HCT116 (cell line): ENCODE data around the gene WASL. TPM values are rescaled to one million over a fixed set of nuclear protein-coding genes. Genes with fewer than 3 reads are reported as not detected.

ENCODE experiments used
- ATAC-seq: fragments of 200-7000 bp; cut with Tn5 transposase; 2 replicates; pipeline ENCODE4 v1.9.1; 2020; ENCODE audit warnings: mild to moderate bottlenecking, moderate library complexity
- BruUV-seq: library from RNA; stranded (reverse); fragments of 400-500 nt; replicated peaks from 2 replicates; lab custom pipeline; 2021; lab: Mats Ljungman, UMichigan
- CTCF ChIA-PET: fragments of 300-600 bp; sonication (Branson Sonifier 250); formaldehyde crosslinking; loops from one replicate; lab custom pipeline; 2021; ENCODE audit warnings: antibody characterized with exemption; lab: Charles Lee
- POLR2A ChIA-PET: fragments of 300-600, 350-600 bp; sonication (Branson Sonifier 250); formaldehyde crosslinking; loops from one replicate; lab custom pipeline; 2021; ENCODE audit warnings: antibody characterized with exemption; lab: Charles Lee
- RAD21 ChIA-PET, 2 experiments: fragments of 300-600 bp; sonication (Branson Sonifier 250); formaldehyde crosslinking; loops; one replicate each; lab custom pipeline; 2023; ENCODE audit warnings: low total read pairs in 2 of 2; ENCODE audit not compliant: uncharacterized antibody in 2 of 2, unreplicated experiment in 2 of 2, low non-redundant PET in 1 of 2; lab: Charles Lee
- DNase-seq: peaks from one replicate; pipeline ENCODE4 v3.0.0-alpha.2; 2010; ENCODE audit warnings: low read depth, low spot score
- H2AFZ ChIP-seq: fragments of 200-600 bp; shearing (Covaris generic), sonication (generic); 2 replicates; pipeline ENCODE4 v1.6.1; 2017; ENCODE audit warnings: low read depth, mixed run types, mixed read lengths, antibody characterized with exemption, low read length; ENCODE audit not compliant: poor library complexity, severe bottlenecking
- H3K27ac ChIP-seq: 2 replicates; pipeline ENCODE4 v1.5.1; 2012; ENCODE audit warnings: low read depth, low read length
- H3K27me3 ChIP-seq: fragments of 200-600 bp; sonication (generic); 2 replicates; pipeline ENCODE4 v1.6.1; 2016; ENCODE audit warnings: mixed run types, low read length, mixed read lengths; ENCODE audit not compliant: insufficient read depth
- H3K36me3 ChIP-seq, 2 experiments: fragments of 200-500 bp in 1 of 2; fragments of 200-600 bp in 1 of 2; sonication (Bioruptor generic) in 1 of 2; sonication (generic) in 1 of 2; 2 replicates each; pipeline versions ENCODE4 v1.5.1 to v1.6.1; 2014 to 2016; ENCODE audit warnings: low read length in 2 of 2, inconsistent platforms in 1 of 2, mixed read lengths in 1 of 2, mixed run types in 1 of 2; ENCODE audit not compliant: insufficient read depth in 2 of 2, control insufficient read depth in 1 of 2
- H3K4me1 ChIP-seq, 2 experiments: fragments of 200-600 bp in 1 of 2; sonication (generic) in 1 of 2; 2 replicates each; pipeline versions ENCODE4 v1.5.1 to v1.6.1; 2012 to 2017; ENCODE audit warnings: low read length in 2 of 2, inconsistent platforms in 1 of 2, mild to moderate bottlenecking in 1 of 2, mixed read lengths in 1 of 2, mixed run types in 1 of 2, moderate library complexity in 1 of 2; ENCODE audit not compliant: insufficient read depth in 2 of 2, control insufficient read depth in 1 of 2
- H3K4me2 ChIP-seq: fragments of 200-600 bp; sonication (generic); 2 replicates; pipeline ENCODE4 v1.6.1; 2017; ENCODE audit warnings: mixed run types, low read length, mixed read lengths
- H3K4me3 ChIP-seq, 2 experiments: fragments of 200-600 bp in 1 of 2; sonication (generic) in 1 of 2; replicated peaks in 1 of 2; 2 replicates each; pipeline ENCODE4 v1.5.1; 2011 to 2016; ENCODE audit warnings: low read length in 2 of 2, control low read depth in 1 of 2, low read depth in 1 of 2, mild to moderate bottlenecking in 1 of 2, mixed read lengths in 1 of 2, mixed run types in 1 of 2
- H3K79me2 ChIP-seq: fragments of 200-600 bp; sonication (generic); 2 replicates; pipeline ENCODE4 v1.6.1; 2017; ENCODE audit warnings: mild to moderate bottlenecking, mixed run types, low read length, moderate library complexity, mixed read lengths; ENCODE audit not compliant: insufficient read depth
- H3K9ac ChIP-seq: fragments of 200-600 bp; sonication (generic); 2 replicates; pipeline ENCODE4 v1.6.1; 2016; ENCODE audit warnings: low read length, mixed read lengths
- H3K9me2 ChIP-seq: fragments of 200-600 bp; sonication (generic), shearing (Covaris generic); 2 replicates; pipeline ENCODE4 v1.6.1; 2017; ENCODE audit warnings: mixed run types, mild to moderate bottlenecking, moderate library complexity; ENCODE audit not compliant: insufficient read depth
- H3K9me3 ChIP-seq, 2 experiments: fragments of 200-500 bp in 1 of 2; fragments of 200-600 bp in 1 of 2; sonication (Bioruptor generic) in 1 of 2; sonication (generic) in 1 of 2; 2 replicates each; pipeline ENCODE4 v1.6.1; 2014 to 2017; ENCODE audit warnings: low read length in 2 of 2, mixed read lengths in 2 of 2, inconsistent platforms in 1 of 2, low read depth in 1 of 2, mild to moderate bottlenecking in 1 of 2, mixed run types in 1 of 2, moderate library complexity in 1 of 2; ENCODE audit not compliant: control insufficient read depth in 1 of 2, insufficient read depth in 1 of 2
- H4K20me1 ChIP-seq: fragments of 200-600 bp; sonication (generic), shearing (Covaris generic); 2 replicates; pipeline ENCODE4 v1.6.1; 2017; ENCODE audit warnings: mixed run types, mild to moderate bottlenecking, moderate library complexity; ENCODE audit not compliant: insufficient read depth
- CBX3 ChIP-seq: IDR thresholded peaks from 2 replicates; pipeline ENCODE4 v1.6.1; 2012; ENCODE audit warnings: low read depth
- CEBPB ChIP-seq: IDR thresholded peaks from 2 replicates; pipeline ENCODE4 v1.6.1; 2012; ENCODE audit warnings: low read depth
- CTCF ChIP-seq, 3 experiments: fragments of 200-600 bp in 1 of 3; sonication (generic) in 1 of 3; IDR thresholded peaks in 2 of 3; conservative IDR thresholded peaks in 1 of 3; 2 replicates each; pipeline ENCODE4 v1.5.1; 2012 to 2017; ENCODE audit warnings: low read depth in 2 of 3, low read length in 2 of 3, antibody characterized with exemption in 1 of 3, borderline replicate concordance in 1 of 3, control low read depth in 1 of 3, mild to moderate bottlenecking in 1 of 3, mixed read lengths in 1 of 3, mixed run types in 1 of 3, moderate library complexity in 1 of 3; ENCODE audit not compliant: insufficient read depth in 1 of 3
- EGR1 ChIP-seq: IDR thresholded peaks from 2 replicates; pipeline ENCODE4 v1.6.1; 2012; ENCODE audit warnings: low read depth
- EZH2 ChIP-seq: fragments of 200-600 bp; sonication (generic); IDR thresholded peaks from 2 replicates; pipeline ENCODE4 v1.6.1; 2017; ENCODE audit warnings: antibody characterized with exemption, mixed run types
- EZH2phosphoT487 ChIP-seq: fragments of 200-600 bp; IDR thresholded peaks from 2 replicates; pipeline ENCODE4 v1.6.1; 2018; ENCODE audit warnings: antibody characterized with exemption, borderline replicate concordance
- FOSL1 ChIP-seq: IDR thresholded peaks from 2 replicates; pipeline ENCODE4 v1.6.1; 2012; ENCODE audit warnings: low read depth
- JUND ChIP-seq: IDR thresholded peaks from 2 replicates; pipeline ENCODE4 v1.6.1; 2012
- POLR2A ChIP-seq: IDR thresholded peaks from 2 replicates; pipeline ENCODE4 v1.7.0; 2011; ENCODE audit warnings: borderline replicate concordance; ENCODE audit not compliant: insufficient read depth, insufficient read length; ENCODE audit errors: extremely low read depth
- POLR2AphosphoS5 ChIP-seq: IDR thresholded peaks from 2 replicates; pipeline ENCODE4 v1.6.1; 2011; ENCODE audit warnings: mild to moderate bottlenecking, low read depth, low read length, moderate library complexity
- RAD21 ChIP-seq: IDR thresholded peaks from 2 replicates; pipeline ENCODE4 v1.6.1; 2012; ENCODE audit warnings: low read depth, mild to moderate bottlenecking
- SP1 ChIP-seq: IDR thresholded peaks from 2 replicates; pipeline ENCODE4 v1.6.1; 2012; ENCODE audit warnings: low read depth
- SRF ChIP-seq: IDR thresholded peaks from 2 replicates; pipeline ENCODE4 v1.6.1; 2012; ENCODE audit warnings: low read depth
- TCF7L2 ChIP-seq: IDR thresholded peaks from 2 replicates; pipeline ENCODE4 v1.7.0; 2011; ENCODE audit warnings: borderline replicate concordance, inconsistent platforms; ENCODE audit not compliant: insufficient read depth, insufficient read length; ENCODE audit errors: extremely low read depth
- YY1 ChIP-seq: IDR thresholded peaks from 2 replicates; pipeline ENCODE4 v1.6.1; 2011; ENCODE audit warnings: low read length, low read depth, moderate library complexity, mild to moderate bottlenecking; ENCODE audit not compliant: insufficient replicate concordance; ENCODE audit errors: extremely low read depth
- ZBTB33 ChIP-seq: IDR thresholded peaks from 2 replicates; pipeline ENCODE4 v1.6.1; 2011; ENCODE audit warnings: mild to moderate bottlenecking, low read length, moderate library complexity; ENCODE audit not compliant: insufficient replicate concordance; ENCODE audit errors: extremely low read depth
- ZNF274 ChIP-seq: fragments of 200-500 bp; sonication (Bioruptor generic); IDR thresholded peaks from 2 replicates; pipeline ENCODE4 v1.6.1; 2014; ENCODE audit warnings: mild to moderate bottlenecking, low read depth, low read length, inconsistent platforms
- intact Hi-C: fragments of 100-400 bp; cut with micrococcal nuclease; formaldehyde crosslinking; loops from 2 replicates; pipeline ENCODE4 v1.10.0; 2022
- total RNA-seq: library from RNA; stranded (reverse); gene quantifications from one replicate; pipeline ENCODE4 v1.2.1, GENCODE V29; 2021; ENCODE audit not compliant: unreplicated experiment

WASL gene
- total RNA-seq, 1 experiment from 2014 or later: 26.2 TPM

GRCh38 chr7:123792547-123792946 is 43.7 kb upstream of the WASL start (continued):
- TF ChIP-seq EZH2phosphoT487 (no peak), POLR2AphosphoS5 (no peak), EGR1 (no peak)

- Histone ChIP-seq H3K36me3 (no peaks in the 10 kb centered on the region), H3K27me3 (no peaks in the 10 kb centered on the region), H3K27ac (no peak overlapping the region), H3K9ac (no peak overlapping the region), H3K4me2 (no peak overlapping the region), H3K9me2 (no peaks in the 10 kb centered on the region), H3K4me1 (no peaks in the 10 kb centered on the region), H2AFZ (no peak overlapping the region), H3K9me3 (no peaks in the 10 kb centered on the region), H4K20me1 (no peaks in the 10 kb centered on the region), H3K79me2 (no peaks in the 10 kb centered on the region), H3K4me3 (no peak overlapping the region)
- ChIA-PET CTCF (no interaction called here), RAD21 (no interaction called here), POLR2A (no interaction called here)
- no peak for ATAC-seq
- TF ChIP-seq CEBPB (no peak), CBX3 (no peak)
- no peak for DNase-seq
- BruUV-seq: no TSS peak
- intact Hi-C loops: loop anchor here (10.0 kb wide), 1 partner anchor 994 kb away; no protein-coding TSS in a partner anchor
Observed at GRCh38 chr7:123791001-123791400, 42.2 kb upstream of the WASL start.

- H3K4me3 ChIP-seq: no peak overlapping the region
- H3K4me2 ChIP-seq: no peak overlapping the region
- no TSS peak for BruUV-seq
- POLR2A ChIA-PET: no interaction called here
- no peak for ATAC-seq
- no peak overlapping the region for H3K9ac ChIP-seq
- H4K20me1 ChIP-seq: no peaks in the 10 kb centered on the region
- no peaks in the 10 kb centered on the region for H3K79me2 ChIP-seq
- DNase-seq: no peak
- H2AFZ ChIP-seq: no peak overlapping the region
- H3K9me3 ChIP-seq: no peaks in the 10 kb centered on the region
- RAD21 ChIA-PET: no interaction called here
- CTCF ChIA-PET: no interaction called here
- no peaks in the 10 kb centered on the region for H3K4me1 ChIP-seq
- H3K36me3 ChIP-seq: no peaks in the 10 kb centered on the region
- H3K27me3 ChIP-seq: no peaks in the 10 kb centered on the region
- no peaks in the 10 kb centered on the region for H3K9me2 ChIP-seq
- no peak overlapping the region for H3K27ac ChIP-seq
- intact Hi-C loops: loop anchor here (10.0 kb wide), 1 partner anchor 995 kb away; no protein-coding TSS in a partner anchor
- TF ChIP-seq ZBTB33 (no peak), FOSL1 (no peak), EZH2phosphoT487 (no peak), CTCF (IDR thresholded peaks at IDR 0.05 in 2 of 3, conservative IDR thresholded peaks at IDR 0.05 in 1 of 3; ENCODE audit: borderline replicate concordance in 1 of 3, insufficient read depth in 1 of 3, low read depth in 2 of 3, low read length in 2 of 3) (no peak), CEBPB (no peak), EZH2 (no peak), YY1 (no peak), TCF7L2 (no peak), ZNF274 (no peak), SP1 (no peak), RAD21 (no peak), JUND (no peak), SRF (no peak), POLR2A (no peak)
Observed at GRCh38 chr7:123789817-123790216, 41.0 kb upstream of the WASL start.
